Endodermal cell (in vitro differentiated cells): Measurements from ENCODE around the gene HECW1. TPM values are rescaled to one million over a fixed set of nuclear protein-coding genes. Genes with fewer than 3 reads are reported as not detected.
A peak's percentile ranks its signal among the peaks of the same experiment; 100 is the strongest.
"Not testable (repeated sequence)": the region's sequence is repeated elsewhere in the genome, so short reads cannot be mapped to it uniquely, and the experiment has no call there.

Experiments used
- DNase-seq: peaks from one replicate; pipeline ENCODE4 v3.0.0-alpha.2; 2017
- H3K27ac ChIP-seq: 2 replicates; pipeline ENCODE4 v1.5.1; 2013; ENCODE audit warnings: mild to moderate bottlenecking, low read depth, low read length, moderate library complexity
- H3K27me3 ChIP-seq: 2 replicates; pipeline ENCODE4 v1.6.1; 2013; ENCODE audit warnings: mild to moderate bottlenecking, low read length, moderate library complexity; ENCODE audit not compliant: insufficient read depth, control insufficient read depth, poor library complexity, severe bottlenecking
- H3K36me3 ChIP-seq: 2 replicates; pipeline ENCODE4 v1.7.0; 2013; ENCODE audit warnings: mild to moderate bottlenecking, low read length, moderate library complexity; ENCODE audit not compliant: control insufficient read depth, insufficient read depth
- H3K4me1 ChIP-seq: one replicate; pipeline ENCODE4 v1.7.0; 2013; ENCODE audit warnings: low read length; ENCODE audit not compliant: control insufficient read depth, insufficient read depth
- H3K4me3 ChIP-seq: 2 replicates; pipeline ENCODE4 v1.5.1; 2013; ENCODE audit warnings: mild to moderate bottlenecking, low read length, moderate library complexity
- H3K9ac ChIP-seq: 2 replicates; pipeline ENCODE4 v1.6.1; 2013; ENCODE audit warnings: mild to moderate bottlenecking, low read length, moderate library complexity; ENCODE audit not compliant: poor library complexity, severe bottlenecking; ENCODE audit errors: extremely low read depth
- H3K9me3 ChIP-seq: 2 replicates; pipeline ENCODE4 v1.6.1; 2013; ENCODE audit warnings: mild to moderate bottlenecking, low read length, moderate library complexity; ENCODE audit not compliant: control insufficient read depth
- H3K27ac Mint-ChIP-seq: 2 replicates; pipeline ENCODE4 v1.8.0; 2020; ENCODE audit warnings: mixed read lengths
- H3K27me3 Mint-ChIP-seq: 2 replicates; pipeline ENCODE4 v1.8.0; 2021; ENCODE audit warnings: mild to moderate bottlenecking, mixed read lengths; ENCODE audit not compliant: insufficient read depth
- H3K36me3 Mint-ChIP-seq: 2 replicates; pipeline ENCODE4 v1.8.0; 2020; ENCODE audit warnings: low read depth, mixed read lengths
- H3K4me1 Mint-ChIP-seq: 2 replicates; pipeline ENCODE4 v1.8.0; 2020; ENCODE audit warnings: mixed read lengths
- H3K4me3 Mint-ChIP-seq: 2 replicates; pipeline ENCODE4 v1.8.0; 2020; ENCODE audit warnings: mild to moderate bottlenecking, moderate library complexity, mixed read lengths
- H3K9me3 Mint-ChIP-seq: 2 replicates; pipeline ENCODE4 v1.8.0; 2020; ENCODE audit warnings: mild to moderate bottlenecking, mixed read lengths
- WGBS, 2 experiments: methylation state at CpG; one replicate each; pipeline versions ENCODE4 v1.1.5 to v1.1.7; 2013; ENCODE audit warnings: missing lambda C conversion rate in 2 of 2, mixed read lengths in 1 of 2; ENCODE audit not compliant: insufficient coverage in 1 of 2, insufficient read length in 1 of 2; 5-methylcytosine and 5-hydroxymethylcytosine counted together
- total RNA-seq, 2 donors: library from RNA; stranded (reverse); fragmentation: NEBNext Ultra II Directional in 1 of 2; extraction: Animal tissue kit (Norgen Biotek cat#: 25700) in 1 of 2; gene quantifications; 2 replicates in 1 of 2; 3 replicates in 1 of 2; pipeline ENCODE4 v1.2.1, GENCODE V29; 2021
- TF ChIP-seq, protein P1 (sequence below): fragments of 200-600 bp; sonication (generic); conservative IDR thresholded peaks from 2 replicates; pipeline ENCODE4 v1.5.0; 2021; ENCODE audit warnings: antibody characterized with exemption, mild to moderate bottlenecking

HECW1 gene
- total RNA-seq, 2 donors from 2014 or later = 4.6 to 12.0 TPM

DNA sequence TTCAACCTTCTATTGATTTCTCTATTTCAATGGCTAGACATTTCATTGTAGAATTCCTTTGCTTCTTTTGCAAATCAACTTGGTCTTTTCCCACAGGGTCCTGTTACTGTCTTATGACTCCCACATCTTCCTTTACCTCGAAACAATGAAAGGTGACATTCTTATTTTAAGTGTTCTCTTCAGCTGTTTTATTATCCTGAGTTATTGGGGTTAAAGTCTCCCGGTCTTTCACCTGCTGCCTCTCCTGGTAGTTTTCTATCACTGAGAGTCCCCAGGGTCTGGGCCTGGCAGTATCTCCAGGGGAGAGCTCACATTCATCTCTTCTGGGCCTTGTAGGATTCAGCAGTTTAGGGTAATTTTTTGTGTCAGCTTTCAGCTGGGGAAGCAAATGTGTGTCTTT is 95.8 kb downstream of the HECW1 start:
- Mint-ChIP-seq H3K27me3 (no peaks in the 10 kb centered on the region), H3K36me3 (no peaks in the 10 kb centered on the region), H3K4me1 (no peaks in the 10 kb centered on the region), H3K27ac (no peak overlapping the region), H3K4me3 (no peak overlapping the region), H3K9me3 (no peaks in the 10 kb centered on the region)
- H3K9me3 ChIP-seq = no peaks in the 10 kb centered on the region
- H3K9ac ChIP-seq = no peak overlapping the region
- H3K4me3 ChIP-seq = no peak overlapping the region
- no peaks in the 10 kb centered on the region for H3K36me3 ChIP-seq
- no peak for DNase-seq
- H3K4me1 ChIP-seq = no peaks in the 10 kb centered on the region
- H3K27me3 ChIP-seq = no peaks in the 10 kb centered on the region
- TF ChIP-seq, protein P1, sequence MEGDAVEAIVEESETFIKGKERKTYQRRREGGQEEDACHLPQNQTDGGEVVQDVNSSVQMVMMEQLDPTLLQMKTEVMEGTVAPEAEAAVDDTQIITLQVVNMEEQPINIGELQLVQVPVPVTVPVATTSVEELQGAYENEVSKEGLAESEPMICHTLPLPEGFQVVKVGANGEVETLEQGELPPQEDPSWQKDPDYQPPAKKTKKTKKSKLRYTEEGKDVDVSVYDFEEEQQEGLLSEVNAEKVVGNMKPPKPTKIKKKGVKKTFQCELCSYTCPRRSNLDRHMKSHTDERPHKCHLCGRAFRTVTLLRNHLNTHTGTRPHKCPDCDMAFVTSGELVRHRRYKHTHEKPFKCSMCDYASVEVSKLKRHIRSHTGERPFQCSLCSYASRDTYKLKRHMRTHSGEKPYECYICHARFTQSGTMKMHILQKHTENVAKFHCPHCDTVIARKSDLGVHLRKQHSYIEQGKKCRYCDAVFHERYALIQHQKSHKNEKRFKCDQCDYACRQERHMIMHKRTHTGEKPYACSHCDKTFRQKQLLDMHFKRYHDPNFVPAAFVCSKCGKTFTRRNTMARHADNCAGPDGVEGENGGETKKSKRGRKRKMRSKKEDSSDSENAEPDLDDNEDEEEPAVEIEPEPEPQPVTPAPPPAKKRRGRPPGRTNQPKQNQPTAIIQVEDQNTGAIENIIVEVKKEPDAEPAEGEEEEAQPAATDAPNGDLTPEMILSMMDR = no peak
- no peak overlapping the region for H3K27ac ChIP-seq
- WGBS, 2 experiments = 79% methylated on average over 2 of the region's 2 CpGs; no CpG with 5 or more reads in 1 of the 2 experiments

DNA sequence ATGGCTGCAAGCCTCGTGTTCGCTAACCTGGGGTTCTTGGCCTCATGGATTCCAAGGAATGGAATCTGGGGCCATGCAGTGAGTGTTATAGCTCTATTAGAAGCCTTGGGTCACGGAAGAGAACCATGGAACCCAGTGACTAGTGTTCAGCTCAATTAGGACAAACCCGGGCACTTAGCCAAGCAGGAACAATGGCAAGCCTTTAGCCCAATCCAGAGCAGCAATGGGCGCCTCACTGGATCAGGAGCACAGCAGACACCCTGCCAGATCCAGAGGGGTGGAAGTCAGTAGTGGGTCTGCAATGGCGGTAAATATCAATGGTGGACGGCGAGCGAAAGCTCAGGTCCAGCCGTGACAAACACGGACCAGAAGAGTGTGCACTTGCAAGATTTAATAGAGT is 98.1 kb downstream of the HECW1 start:
- H3K9me3 ChIP-seq, H3K4me3 ChIP-seq, H3K4me3 Mint-ChIP-seq, H3K27me3 ChIP-seq, H3K27ac Mint-ChIP-seq, H3K27ac ChIP-seq, H3K36me3 Mint-ChIP-seq, DNase-seq, H3K27me3 Mint-ChIP-seq, H3K9me3 Mint-ChIP-seq, H3K4me1 Mint-ChIP-seq, H3K4me1 ChIP-seq, H3K9ac ChIP-seq, H3K36me3 ChIP-seq: not testable (repeated sequence)
- 91% methylated on average over 11 of the region's 11 CpGs for WGBS, 2 experiments

DNA sequence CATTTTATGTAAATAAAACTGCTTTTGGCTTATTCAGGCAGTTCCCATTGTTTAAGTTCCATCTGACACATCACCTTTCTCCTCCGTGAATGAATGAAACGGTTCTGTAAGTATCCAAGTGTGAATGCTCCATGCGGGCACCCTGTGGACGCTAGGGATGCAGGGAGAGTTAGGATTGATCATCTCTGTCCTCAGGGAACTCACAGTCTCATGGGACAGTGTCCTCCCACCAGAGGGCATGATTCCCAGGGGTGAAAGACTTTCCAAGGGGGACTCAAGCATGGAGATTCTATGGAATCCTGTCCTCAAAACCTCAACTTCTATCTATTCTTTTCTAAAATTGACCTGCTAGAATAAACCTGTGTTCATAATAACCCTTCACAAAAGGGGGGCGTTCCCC is 98.8 kb downstream of the HECW1 start:
- WGBS, 2 experiments = 68 to 88% methylated on average over 4 to 5 of the region's 5 CpGs
- TF ChIP-seq, protein P1 = peak; percentile 77
- no peaks in the 10 kb centered on the region for H3K4me1 ChIP-seq
- no peaks in the 10 kb centered on the region for H3K36me3 ChIP-seq
- H3K9ac ChIP-seq = no peak overlapping the region
- no peaks in the 10 kb centered on the region for H3K9me3 Mint-ChIP-seq
- no peak overlapping the region for H3K4me3 Mint-ChIP-seq
- H3K4me3 ChIP-seq = no peak overlapping the region
- peaks cover 1% of the 10 kb centered on the region for H3K27me3 Mint-ChIP-seq
- no peaks in the 10 kb centered on the region for H3K9me3 ChIP-seq
- H3K27me3 ChIP-seq = no peaks in the 10 kb centered on the region
- no peak overlapping the region for H3K27ac Mint-ChIP-seq
- no peaks in the 10 kb centered on the region for H3K36me3 Mint-ChIP-seq
- DNase-seq = peak; percentile 77
- H3K27ac ChIP-seq = no peak overlapping the region
- H3K4me1 Mint-ChIP-seq = peaks cover 1% of the 10 kb centered on the region

DNA sequence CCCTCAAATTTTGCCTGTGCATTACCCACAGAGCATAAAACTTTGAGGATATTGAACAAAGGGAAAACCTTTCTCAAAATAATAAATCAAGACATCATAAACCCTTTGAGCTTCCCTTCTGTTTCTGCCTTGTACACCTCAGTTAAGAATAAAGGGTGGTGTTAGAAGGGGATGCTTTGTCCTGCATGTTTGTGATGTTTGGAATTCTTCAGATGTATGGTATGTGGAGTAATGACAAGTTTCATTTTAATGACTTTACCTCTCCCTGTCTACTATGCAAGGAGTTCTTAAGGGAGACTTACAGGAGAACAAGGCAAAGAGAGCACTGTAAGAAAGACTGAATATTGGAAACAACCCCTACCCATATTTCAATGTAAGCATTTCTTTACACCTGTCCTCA is 99.2 kb downstream of the HECW1 start:
- no peak overlapping the region for H3K4me3 ChIP-seq
- H3K27ac ChIP-seq = no peak overlapping the region
- no peaks in the 10 kb centered on the region for H3K27me3 ChIP-seq
- Mint-ChIP-seq H3K4me3 (no peak overlapping the region), H3K27me3 (peaks cover 1% of the 10 kb centered on the region), H3K27ac (no peak overlapping the region), H3K36me3 (no peaks in the 10 kb centered on the region), H3K4me1 (peaks cover 1% of the 10 kb centered on the region), H3K9me3 (no peaks in the 10 kb centered on the region)
- DNase-seq = no peak
- H3K4me1 ChIP-seq = no peaks in the 10 kb centered on the region
- H3K36me3 ChIP-seq = no peaks in the 10 kb centered on the region
- no peak overlapping the region for H3K9ac ChIP-seq
- TF ChIP-seq, protein P1 = no peak
- no peaks in the 10 kb centered on the region for H3K9me3 ChIP-seq
